ENCODE measurements around the gene LRCH4. TPM values are rescaled to one million over a fixed set of nuclear protein-coding genes. Genes with fewer than 3 reads are reported as not detected.

The LRCH4 gene
- total RNA-seq, 1 donor from 2014 or later: 3.9 TPM

- H3K4me3 ChIP-seq (ENCODE audit: low read depth, low read length): no peak overlapping the region
- TF ChIP-seq CTCF (IDR thresholded peaks at IDR 0.05; ENCODE audit: insufficient read depth, low read length, severe bottlenecking): no peak
- peaks cover 27% of the 10 kb centered on the region for H3K36me3 ChIP-seq (ENCODE audit: control insufficient read depth, insufficient read depth, low read length)
- DNase-seq (ENCODE audit: low read depth) (no peak), FAIRE-seq (no peak)
- H3K27me3 ChIP-seq (ENCODE audit: control insufficient read depth, insufficient read depth, low read length): no peaks in the 10 kb centered on the region
Observed at GRCh38 chr7:100572949-100573675, 12.8 kb downstream of the LRCH4 start.

- FAIRE-seq (no peak), DNase-seq (ENCODE audit: low read depth) (no peak)
- H3K36me3 ChIP-seq (ENCODE audit: control insufficient read depth, insufficient read depth, low read length): peaks cover 21% of the 10 kb centered on the region
- H3K27me3 ChIP-seq (ENCODE audit: control insufficient read depth, insufficient read depth, low read length): no peaks in the 10 kb centered on the region
- no peak for TF ChIP-seq CTCF (IDR thresholded peaks at IDR 0.05; ENCODE audit: insufficient read depth, low read length, severe bottlenecking)
- H3K4me3 ChIP-seq (ENCODE audit: low read depth, low read length): no peak overlapping the region
Observed at GRCh38 chr7:100572281-100572948, 13.5 kb downstream of the LRCH4 start.

GRCh38 chr7:100571829-100572116, 14.2 kb downstream of the LRCH4 start:
- FAIRE-seq (no peak), DNase-seq (ENCODE audit: low read depth) (no peak)
- Histone ChIP-seq H3K36me3 (ENCODE audit: control insufficient read depth, insufficient read depth, low read length) (peaks cover 19% of the 10 kb centered on the region), H3K27me3 (ENCODE audit: control insufficient read depth, insufficient read depth, low read length) (no peaks in the 10 kb centered on the region), H3K4me3 (ENCODE audit: low read depth, low read length) (no peak overlapping the region)
- TF ChIP-seq CTCF (IDR thresholded peaks at IDR 0.05; ENCODE audit: insufficient read depth, low read length, severe bottlenecking): no peak

GRCh38 chr7:100570954-100571828, 14.7 kb downstream of the LRCH4 start:
- DNase-seq (ENCODE audit: low read depth) (no peak), FAIRE-seq (no peak)
- Histone ChIP-seq H3K4me3 (ENCODE audit: low read depth, low read length) (no peak overlapping the region), H3K36me3 (ENCODE audit: control insufficient read depth, insufficient read depth, low read length) (peaks cover 16% of the 10 kb centered on the region), H3K27me3 (ENCODE audit: control insufficient read depth, insufficient read depth, low read length) (no peaks in the 10 kb centered on the region)
- no peak for TF ChIP-seq CTCF (IDR thresholded peaks at IDR 0.05; ENCODE audit: insufficient read depth, low read length, severe bottlenecking)

- peak; percentile 54 for TF ChIP-seq CTCF (IDR thresholded peaks at IDR 0.05; ENCODE audit: insufficient read depth, low read length, severe bottlenecking)
- peak overlapping the region; percentile 17 for H3K4me3 ChIP-seq (ENCODE audit: low read depth, low read length)
- H3K27me3 ChIP-seq (ENCODE audit: control insufficient read depth, insufficient read depth, low read length): no peaks in the 10 kb centered on the region
- H3K36me3 ChIP-seq (ENCODE audit: control insufficient read depth, insufficient read depth, low read length): peaks cover 5% of the 10 kb centered on the region
- DNase-seq (ENCODE audit: low read depth) (no peak), FAIRE-seq (peak; percentile 60)
Observed at GRCh38 chr7:100568896-100569844, 16.8 kb downstream of the LRCH4 start.

All from bronchial epithelial cell (primary cell).